B cell (primary cell): Measurements from ENCODE around the gene GNLY. TPM values are rescaled to one million over a fixed set of nuclear protein-coding genes. Genes with fewer than 3 reads are reported as not detected.

Source experiments
- ATAC-seq: fragments of 200-7000 bp; cut with Tn5 transposase; one replicate; pipeline ENCODE4 v1.10.0; 2021; ENCODE audit warnings: low read depth, mild to moderate bottlenecking, moderate number of reproducible peaks, moderate library complexity
- CTCF ChIA-PET: fragments of 350-600 bp; sonication (Branson Sonifier 250); formaldehyde crosslinking; loops from one replicate; lab custom pipeline; 2021; ENCODE audit warnings: antibody characterized with exemption, inconsistent platforms; lab: Charles Lee
- POLR2A ChIA-PET: fragments of 350-600 bp; sonication (Branson Sonifier 250); formaldehyde crosslinking; loops from one replicate; lab custom pipeline; 2021; ENCODE audit warnings: antibody characterized with exemption; lab: Charles Lee
- DNase-seq: peaks from one replicate; pipeline ENCODE4 v3.0.0; 2013
- H2AFZ ChIP-seq: 2 replicates; pipeline ENCODE4 v1.6.1; 2012; ENCODE audit warnings: mild to moderate bottlenecking, low read depth, low read length; ENCODE audit not compliant: insufficient read depth, poor library complexity, severe bottlenecking
- H3K27ac ChIP-seq, 2 donors: 1 replicate in 1 of 2; 2 replicates in 1 of 2; pipeline ENCODE4 v1.5.1; 2012 to 2013; ENCODE audit warnings: low read length in 2 of 2, mild to moderate bottlenecking in 2 of 2, moderate library complexity in 1 of 2
- H3K27me3 ChIP-seq, 4 experiments: fragments of 200-600 bp in 1 of 4; sonication (generic) in 1 of 4; replicated peaks in 1 of 4; 1 replicate in 2 of 4; 2 replicates in 2 of 4; pipeline versions ENCODE4 v1.6.1 to v1.7.0; 2013 to 2016; ENCODE audit warnings: low read length in 3 of 4, mild to moderate bottlenecking in 2 of 4, mixed read lengths in 1 of 4, moderate library complexity in 1 of 4; ENCODE audit not compliant: insufficient read depth in 4 of 4, control insufficient read depth in 3 of 4; ENCODE audit errors: control extremely low read depth in 1 of 4
- H3K36me3 ChIP-seq, 2 experiments: replicated peaks in 1 of 2; 1 replicate in 1 of 2; 2 replicates in 1 of 2; pipeline versions ENCODE4 v1.6.1 to v1.7.1; 2013; ENCODE audit warnings: low read length in 1 of 2; ENCODE audit not compliant: insufficient read depth in 2 of 2, control insufficient read depth in 1 of 2; ENCODE audit errors: control extremely low read depth in 1 of 2, extremely low read depth in 1 of 2
- H3K4me1 ChIP-seq, 2 donors: fragments of 200-600 bp in 1 of 2; sonication (generic) in 1 of 2; 1 replicate in 1 of 2; 2 replicates in 1 of 2; pipeline versions ENCODE4 v1.5.1 to v1.6.1; 2013 to 2017; ENCODE audit warnings: low read length in 2 of 2; ENCODE audit not compliant: control insufficient read depth in 2 of 2, insufficient read depth in 2 of 2
- H3K4me2 ChIP-seq: replicated peaks from 2 replicates; pipeline ENCODE3; 2012; ENCODE audit warnings: mild to moderate bottlenecking, low read depth, low read length; ENCODE audit not compliant: poor library complexity, severe bottlenecking
- H3K4me3 ChIP-seq, 5 experiments: fragments of 200-600 bp in 1 of 5; sonication (generic) in 1 of 5; 1 replicate in 3 of 5; 2 replicates in 2 of 5; pipeline versions ENCODE4 v1.5.1 to v1.7.0; 2011 to 2016; ENCODE audit warnings: low read length in 4 of 5, mild to moderate bottlenecking in 4 of 5, low read depth in 2 of 5, control low read depth in 1 of 5, moderate library complexity in 1 of 5; ENCODE audit not compliant: insufficient read depth in 1 of 5; ENCODE audit errors: control extremely low read depth in 1 of 5, extremely low read depth in 1 of 5
- H3K79me2 ChIP-seq: fragments of 200-600 bp; sonication (generic); one replicate; pipeline ENCODE4 v1.6.0; 2016; ENCODE audit warnings: low read length; ENCODE audit not compliant: control insufficient read depth, insufficient read depth
- H3K9ac ChIP-seq: fragments of 200-600 bp; sonication (generic); 2 replicates; pipeline ENCODE4 v1.6.1; 2017; ENCODE audit warnings: mild to moderate bottlenecking, low read length, moderate library complexity
- H3K9me3 ChIP-seq, 3 donors: one replicate each; pipeline versions ENCODE4 v1.6.1 to v1.7.1; 2013; ENCODE audit warnings: low read length in 2 of 3; ENCODE audit not compliant: control insufficient read depth in 2 of 3, insufficient read depth in 1 of 3; ENCODE audit errors: control extremely low read depth in 1 of 3
- H4K20me1 ChIP-seq: 2 replicates; pipeline ENCODE4 v1.6.0; 2012; ENCODE audit warnings: mild to moderate bottlenecking, low read length; ENCODE audit not compliant: insufficient read depth, control insufficient read depth, poor library complexity, severe bottlenecking
- H3K27ac Mint-ChIP-seq: one replicate; pipeline ENCODE4 v1.8.0; 2021; ENCODE audit warnings: mixed read lengths
- H3K27me3 Mint-ChIP-seq: one replicate; pipeline ENCODE4 v1.8.0; 2021; ENCODE audit warnings: mixed read lengths
- H3K4me1 Mint-ChIP-seq: one replicate; pipeline ENCODE4 v1.8.0; 2021; ENCODE audit warnings: mixed read lengths
- H3K4me3 Mint-ChIP-seq: one replicate; pipeline ENCODE4 v1.8.0; 2021; ENCODE audit warnings: mixed read lengths
- H3K9me3 Mint-ChIP-seq: one replicate; pipeline ENCODE4 v1.8.0; 2022; ENCODE audit warnings: mixed read lengths; ENCODE audit not compliant: insufficient read depth
- CTCF ChIP-seq: fragments of 200-600 bp; IDR thresholded peaks from one replicate; pipeline ENCODE4 v1.8.0; 2022; ENCODE audit warnings: antibody characterized with exemption, mild to moderate bottlenecking
- EZH2 ChIP-seq: IDR thresholded peaks from 2 replicates; pipeline ENCODE4 v1.6.1; 2012; ENCODE audit warnings: borderline replicate concordance, low read depth, mild to moderate bottlenecking, moderate library complexity, low read length; ENCODE audit not compliant: insufficient read depth, poor library complexity, severe bottlenecking
- WGBS: methylation state at CpG from one replicate; pipeline ENCODE4 v1.1.5; 2013; ENCODE audit warnings: missing lambda C conversion rate; ENCODE audit not compliant: insufficient coverage; 5-methylcytosine and 5-hydroxymethylcytosine counted together
- intact Hi-C: fragments of 100-400 bp; cut with micrococcal nuclease; formaldehyde crosslinking; loops from one replicate; pipeline ENCODE4 v1.10.0; 2022
- polyA plus RNA-seq: library from polyadenylated mRNA; depleted of rRNA; stranded (reverse); fragments of >200 nt; gene quantifications from 2 replicates; pipeline ENCODE4 v1.2.3, GENCODE V29; 2012
- total RNA-seq, 2 donors: library from RNA; stranded (reverse); fragments of 120-200 nt in 1 of 2; gene quantifications; 1 replicate in 1 of 2; 2 replicates in 1 of 2; pipeline versions ENCODE4 v1.2.3 to v1.2.4, GENCODE V29; 2013 to 2022

GNLY gene
- total and polyA plus RNA-seq, 2 donors (not counting 1 experiment from before 2014, with no cell fraction given), result 3.9 to 4.2 TPM

- Histone ChIP-seq H2AFZ (no peak overlapping the region), H3K9ac (no peak overlapping the region), H3K4me1 (no peaks in the 10 kb centered on the region), H3K9me3 (no peaks in the 10 kb centered on the region), H3K4me3 (no peak overlapping the region), H3K27ac (no peak overlapping the region), H4K20me1 (no peaks in the 10 kb centered on the region), H3K27me3 (peaks cover 0 to 17% (median 5%) of the 10 kb centered on the region in 4 experiments), H3K4me2 (no peak overlapping the region), H3K36me3 (no peaks in the 10 kb centered on the region), H3K79me2 (no peaks in the 10 kb centered on the region)
- DNase-seq, result no peak
- Mint-ChIP-seq H3K27me3 (peaks cover 43% of the 10 kb centered on the region), H3K4me1 (no peaks in the 10 kb centered on the region), H3K27ac (no peak overlapping the region), H3K4me3 (no peak overlapping the region), H3K9me3 (no peaks in the 10 kb centered on the region)
- 91% methylated on average over 4 of the region's 4 CpGs for WGBS
- intact Hi-C loops, result no loop called here
- TF ChIP-seq CTCF (no peak), EZH2 (no peak)
- ChIA-PET CTCF (interaction anchor here (2.6 kb wide), 1 partner anchor 8 kb away, joined by 10 read pairs; no protein-coding TSS in a partner anchor), POLR2A (no interaction called here)
- no peak for ATAC-seq
Observed at GRCh38 chr2:85737481-85737880, 43.3 kb downstream of the GNLY start.

GRCh38 chr2:85737961-85738360, 43.8 kb downstream of the GNLY start:
- POLR2A ChIA-PET, result no interaction called here
- H3K4me1 Mint-ChIP-seq, result no peaks in the 10 kb centered on the region

More at GRCh38 chr2:85737961-85738360, 43.8 kb downstream of the GNLY start:
- Histone ChIP-seq H3K4me3 (no peak overlapping the region), H3K4me1 (no peaks in the 10 kb centered on the region), H3K27me3 (peaks cover 0 to 17% (median 8%) of the 10 kb centered on the region in 4 experiments), H3K79me2 (no peaks in the 10 kb centered on the region), H3K9me3 (no peaks in the 10 kb centered on the region), H2AFZ (no peak overlapping the region), H3K4me2 (no peak overlapping the region), H3K27ac (no peak overlapping the region), H3K36me3 (no peaks in the 10 kb centered on the region), H3K9ac (no peak overlapping the region), H4K20me1 (no peaks in the 10 kb centered on the region)
- H3K27me3 Mint-ChIP-seq, result peaks cover 48% of the 10 kb centered on the region
- no peak for DNase-seq
- H3K4me3 Mint-ChIP-seq, result no peak overlapping the region
- H3K9me3 Mint-ChIP-seq, result no peaks in the 10 kb centered on the region
- CTCF ChIA-PET, result interaction anchor here (2.6 kb wide), 1 partner anchor 9 kb away, joined by 10 read pairs; no protein-coding TSS in a partner anchor
- WGBS, result 100% methylated on average over 1 of the region's 4 CpGs
- no peak for ATAC-seq
- H3K27ac Mint-ChIP-seq, result no peak overlapping the region
- TF ChIP-seq EZH2 (no peak), CTCF (no peak)
- intact Hi-C loops, result no loop called here
